ENCODE data around the gene LTB4R2.
"Not testable (repeated sequence)": the region's sequence is repeated elsewhere in the genome, so short reads cannot be mapped to it uniquely, and the experiment has no call there.

LTB4R2 gene

GRCh38 chr14:24353559-24354481, 43.9 kb downstream of the LTB4R2 start:
- no peak overlapping the region for H3K4me3 ChIP-seq (replicated peaks; ENCODE audit: low read depth, low read length)
- TF ChIP-seq CTCF (IDR thresholded peaks at IDR 0.05; ENCODE audit: low read length, missing control alignments): no peak
- peak; percentile 63 for DNase-seq (ENCODE audit: low read depth)

GRCh38 chr14:24354482-24354825, 44.5 kb downstream of the LTB4R2 start:
- not testable (repeated sequence) for H3K4me3 ChIP-seq (replicated peaks; ENCODE audit: low read depth, low read length); DNase-seq (ENCODE audit: low read depth)

- no peak for DNase-seq (ENCODE audit: low read depth)
- H3K4me3 ChIP-seq (replicated peaks; ENCODE audit: low read depth, low read length): no peak overlapping the region
- TF ChIP-seq CTCF (IDR thresholded peaks at IDR 0.05; ENCODE audit: low read length, missing control alignments): no peak
Observed at GRCh38 chr14:24355009-24355408, 45.1 kb downstream of the LTB4R2 start.

- TF ChIP-seq CTCF (IDR thresholded peaks at IDR 0.05; ENCODE audit: low read length, missing control alignments): no peak
- no peak overlapping the region for H3K4me3 ChIP-seq (replicated peaks; ENCODE audit: low read depth, low read length)
- no peak for DNase-seq (ENCODE audit: low read depth)
Observed at GRCh38 chr14:24356208-24356607, 46.3 kb downstream of the LTB4R2 start.

- H3K4me3 ChIP-seq (replicated peaks; ENCODE audit: low read depth, low read length): no peak overlapping the region
- no peak for TF ChIP-seq CTCF (IDR thresholded peaks at IDR 0.05; ENCODE audit: low read length, missing control alignments)
- no peak for DNase-seq (ENCODE audit: low read depth)
Observed at GRCh38 chr14:24360281-24360680, 50.3 kb downstream of the LTB4R2 start.

- no peak for DNase-seq (ENCODE audit: low read depth)
- no peak for TF ChIP-seq CTCF (IDR thresholded peaks at IDR 0.05; ENCODE audit: low read length, missing control alignments)
- no peak overlapping the region for H3K4me3 ChIP-seq (replicated peaks; ENCODE audit: low read depth, low read length)
Observed at GRCh38 chr14:24361326-24361725, 51.4 kb downstream of the LTB4R2 start.
